NCI-H1105 (cell line): Measurements from ENCODE around the gene SDHAF2.
A peak's percentile ranks its signal among the peaks of the same experiment; 100 is the strongest.
"Not testable (repeated sequence)": the region's sequence is repeated elsewhere in the genome, so short reads cannot be mapped to it uniquely, and the experiment has no call there.

Experiments
- DNase-seq: peaks from one replicate; lab custom pipeline; 2025; lab: John Stamatoyannopoulos, UW

Gene SDHAF2

GRCh38 chr11:61476371-61476770 lies 46.4 kb downstream of the SDHAF2 start:
- DNase-seq, result no peak

- DNase-seq, result no peak
Observed at GRCh38 chr11:61477126-61477525, 47.2 kb downstream of the SDHAF2 start.

GRCh38 chr11:61477727-61478148 lies 47.8 kb downstream of the SDHAF2 start:
- DNase-seq, result peak; percentile 4

GRCh38 chr11:61479360-61480058 lies 49.6 kb downstream of the SDHAF2 start:
- not testable (repeated sequence) for DNase-seq

GRCh38 chr11:61480261-61480993 lies 50.5 kb downstream of the SDHAF2 start:
- no peak for DNase-seq

GRCh38 chr11:61480994-61481335 lies 51.0 kb downstream of the SDHAF2 start:
- DNase-seq, result peak; percentile 69

- DNase-seq, result no peak
Observed at GRCh38 chr11:61481806-61482205, 51.9 kb downstream of the SDHAF2 start.

- no peak for DNase-seq
Observed at GRCh38 chr11:61482513-61482912, 52.6 kb downstream of the SDHAF2 start.

GRCh38 chr11:61484541-61484940 lies 54.6 kb downstream of the SDHAF2 start:
- no peak for DNase-seq

GRCh38 chr11:61485080-61485479 lies 55.2 kb downstream of the SDHAF2 start:
- DNase-seq, result no peak

GRCh38 chr11:61486011-61486620 lies 56.2 kb downstream of the SDHAF2 start:
- DNase-seq, result no peak

- no peak for DNase-seq
Observed at GRCh38 chr11:61486779-61487178, 56.9 kb downstream of the SDHAF2 start.

- DNase-seq, result no peak
Observed at GRCh38 chr11:61487342-61488025, 57.6 kb downstream of the SDHAF2 start.

GRCh38 chr11:61488651-61489291 lies 58.8 kb downstream of the SDHAF2 start:
- no peak for DNase-seq

GRCh38 chr11:61489833-61490721 lies 60.2 kb downstream of the SDHAF2 start:
- no peak for DNase-seq

- DNase-seq, result no peak
Observed at GRCh38 chr11:61491736-61492395, 61.9 kb downstream of the SDHAF2 start.

GRCh38 chr11:61494381-61494961 lies 64.5 kb downstream of the SDHAF2 start:
- no peak for DNase-seq

- peak; percentile 38 for DNase-seq
Observed at GRCh38 chr11:61495801-61496601, 66.1 kb downstream of the SDHAF2 start.
